K562 (cell line): ENCODE results near the gene WWTR1. TPM values are rescaled to one million over a fixed set of nuclear protein-coding genes. Genes with fewer than 3 reads are reported as not detected.
A peak's percentile ranks its signal among the peaks of the same experiment; 100 is the strongest.

Source experiments
- ATAC-seq: fragments of 200-7000 bp; cut with Tn5 transposase; 3 replicates; pipeline ENCODE4 v1.9.1; 2020; ENCODE audit warnings: moderate library complexity
- BruUV-seq: library from RNA; stranded (reverse); fragments of 400-500 nt; replicated peaks from 2 replicates; lab custom pipeline; 2021; lab: Mats Ljungman, UMichigan
- CTCF ChIA-PET: fragments of 300-600 bp; formaldehyde crosslinking; extraction: SDS; loops from one replicate; lab custom pipeline; 2021; ENCODE audit warnings: low intra/inter-chr PET ratio; lab: Yijun Ruan, JAX
- POLR2A ChIA-PET: fragments of 300-600, 350-650 bp; sonication (Branson Sonifier 250); formaldehyde crosslinking; extraction: SDS; loops from one replicate; lab custom pipeline; 2021; ENCODE audit warnings: antibody characterized with exemption, inconsistent platforms; lab: Yijun Ruan, JAX
- DNase-seq, 4 experiments: peaks; one replicate each; pipeline versions ENCODE4 v3.0.0 to v3.0.0-alpha.2; 2011 to 2018; ENCODE audit warnings: low spot score in 3 of 4, mixed read lengths in 3 of 4; ENCODE audit errors: extremely low read depth in 1 of 4
- FAIRE-seq: peaks from 2 replicates; lab custom pipeline; 2011; peaks lifted over from hg19 to GRCh38; lab: Jason Lieb, UNC
- H2AFZ ChIP-seq: 2 replicates; pipeline ENCODE4 v1.6.0; 2011; ENCODE audit warnings: low read depth, low read length, control low read depth, inconsistent platforms
- H3K27ac ChIP-seq: fragments of 200-600 bp; 3 replicates; pipeline ENCODE4 v1.8.0; 2011; ENCODE audit warnings: low read depth, mild to moderate bottlenecking, control low read depth, inconsistent platforms, low read length, moderate library complexity, mixed read lengths; ENCODE audit errors: extremely low read depth
- H3K27me3 ChIP-seq, 2 experiments: fragments of 300-600 bp in 1 of 2; 2 replicates in 1 of 2; 3 replicates in 1 of 2; pipeline versions ENCODE4 v1.6.0 to v1.8.0; 2011; ENCODE audit warnings: inconsistent platforms in 2 of 2, low read length in 2 of 2, mild to moderate bottlenecking in 1 of 2, mixed read lengths in 1 of 2, moderate library complexity in 1 of 2; ENCODE audit not compliant: control insufficient read depth in 2 of 2, insufficient read depth in 2 of 2
- H3K36me3 ChIP-seq: fragments of 300-600 bp; 3 replicates; pipeline ENCODE4 v1.8.0; 2011; ENCODE audit warnings: mild to moderate bottlenecking, low read length, inconsistent platforms; ENCODE audit not compliant: control insufficient read depth, insufficient read depth
- H3K4me1 ChIP-seq, 2 experiments: fragments of 200-600 bp in 1 of 2; replicated peaks in 1 of 2; 2 replicates in 1 of 2; 3 replicates in 1 of 2; pipeline versions ENCODE4 v1.5.1 to v1.8.0; 2011; ENCODE audit warnings: inconsistent platforms in 2 of 2, low read length in 2 of 2, mild to moderate bottlenecking in 1 of 2, mixed read lengths in 1 of 2, moderate library complexity in 1 of 2; ENCODE audit not compliant: control insufficient read depth in 2 of 2, insufficient read depth in 2 of 2
- H3K4me2 ChIP-seq: 2 replicates; pipeline ENCODE4 v1.6.1; 2011; ENCODE audit warnings: low read length, control low read depth, inconsistent platforms, mixed read lengths; ENCODE audit not compliant: insufficient read depth
- H3K4me3 ChIP-seq: fragments of 200-600 bp; sonication (generic), shearing (Covaris generic); 2 replicates; pipeline ENCODE4 v1.5.1; 2016; ENCODE audit warnings: control low read depth, inconsistent platforms
- H3K79me2 ChIP-seq: fragments of 200-600 bp; 3 replicates; pipeline ENCODE4 v1.8.0; 2011; ENCODE audit warnings: low read length, inconsistent platforms; ENCODE audit not compliant: control insufficient read depth, insufficient read depth
- H3K9ac ChIP-seq, 2 experiments: 2 replicates each; pipeline versions ENCODE4 v1.6.0 to v1.6.1; 2011; ENCODE audit warnings: low read depth in 2 of 2, low read length in 2 of 2, control low read depth in 1 of 2, inconsistent platforms in 1 of 2, mild to moderate bottlenecking in 1 of 2, mixed read lengths in 1 of 2; ENCODE audit not compliant: insufficient read depth in 1 of 2
- H3K9me1 ChIP-seq: one replicate; pipeline ENCODE4 v1.6.0; 2011; ENCODE audit warnings: inconsistent platforms, mild to moderate bottlenecking, low read length, moderate library complexity; ENCODE audit not compliant: control insufficient read depth, insufficient read depth
- H3K9me3 ChIP-seq: replicated peaks from 2 replicates; pipeline ENCODE4 v1.5.1; 2011; ENCODE audit warnings: low read depth, low read length, inconsistent platforms; ENCODE audit not compliant: control insufficient read depth, insufficient read depth
- H4K20me1 ChIP-seq: replicated peaks from 2 replicates; pipeline ENCODE4 v1.6.1; 2011; ENCODE audit warnings: low read length, inconsistent platforms, mixed read lengths; ENCODE audit not compliant: control insufficient read depth, insufficient read depth
- DACH1 ChIP-seq: fragments of 450-650 bp; IDR thresholded peaks from 2 replicates; pipeline ENCODE4 v1.6.1; 2018; ENCODE audit not compliant: partially characterized antibody
- ETV1 ChIP-seq: fragments of 450-650 bp; conservative IDR thresholded peaks from 2 replicates; pipeline ENCODE4 v1.6.1; 2016; ENCODE audit warnings: missing genetic modification characterization, control low read depth, low read depth, missing compliant biosample characterization
- FOXP1 ChIP-seq: sonication (generic); formaldehyde crosslinking; IDR thresholded peaks from 2 replicates; pipeline ENCODE4 v1.8.0; 2022; ENCODE audit warnings: mild to moderate bottlenecking, missing genetic modification reagents
- NFXL1 ChIP-seq: fragments of 450-650 bp; formaldehyde crosslinking; IDR thresholded peaks from 2 replicates; pipeline ENCODE4 v1.4.0; 2021; ENCODE audit warnings: mild to moderate bottlenecking
- RBFOX2 ChIP-seq: fragments of 200-400 bp; formaldehyde crosslinking; IDR thresholded peaks from 2 replicates; pipeline ENCODE4 v1.6.1; 2017; ENCODE audit warnings: low read depth, mild to moderate bottlenecking, low read length, moderate library complexity
- TAF1 ChIP-seq: IDR thresholded peaks from 2 replicates; pipeline ENCODE4 v1.6.1; 2011; ENCODE audit warnings: mild to moderate bottlenecking, low read length, moderate library complexity; ENCODE audit not compliant: insufficient read depth, control insufficient read depth, severe bottlenecking; ENCODE audit errors: extremely low read depth
- WGBS: fragments of 100-300 bp; shearing (Covaris generic); methylation state at CpG from one replicate; pipeline ENCODE4 v1.1.6; 2016; ENCODE audit warnings: low coverage, mixed read lengths; ENCODE audit not compliant: insufficient coverage; ENCODE audit errors: missing lambda C conversion rate; 5-methylcytosine and 5-hydroxymethylcytosine counted together
- in situ Hi-C: fragments of 300-500 bp; cut with MboI; formaldehyde crosslinking; loops from 4 replicates; pipeline ENCODE4 v1.15.0; 2018; ENCODE audit warnings: inconsistent platforms, mixed read lengths
- intact Hi-C: fragments of 100-400 bp; cut with micrococcal nuclease; formaldehyde crosslinking; loops from 2 replicates; pipeline ENCODE4 v1.14.2; 2022
- polyA plus RNA-seq, 8 experiments: library from polyadenylated mRNA; depleted of rRNA in 4 of 8; stranded (reverse) in 5 of 8; unstranded in 3 of 8; fragments of >200 nt; fragmentation: Nextera tagmentation in 2 of 8; fragmentation: Illumina TruSeq in 1 of 8; extraction: Ambion mirVana in 2 of 8; extraction: Trizol in 1 of 8; gene quantifications; 2 replicates each; pipeline versions ENCODE4 v1.2.1 to v1.2.3, GENCODE V29; 2011 to 2014; ENCODE audit warnings: inconsistent platforms in 1 of 8, missing spikeins in 1 of 8
- total RNA-seq, 7 experiments: library from RNA; depleted of rRNA in 6 of 7; stranded (reverse); fragments of >200 nt in 6 of 7; fragmentation: Illumina TruSeq in 2 of 7; extraction: Trizol in 2 of 7; gene quantifications; 2 replicates each; pipeline versions ENCODE4 v1.2.1 to v1.2.3, GENCODE V29; 2011 to 2021; ENCODE audit warnings: low replicate concordance in 1 of 7
- TF ChIP-seq, protein P1 (sequence below): fragments of 450-650 bp; IDR thresholded peaks from 2 replicates; pipeline ENCODE4 v1.6.1; 2016; ENCODE audit warnings: mild to moderate bottlenecking, moderate library complexity
- TF ChIP-seq, protein P2 (sequence below), 3 experiments: IDR thresholded peaks in 2 of 3; conservative IDR thresholded peaks in 1 of 3; 2 replicates each; pipeline ENCODE4 v1.5.1; 2011 to 2012; ENCODE audit warnings: low read length in 3 of 3, mild to moderate bottlenecking in 3 of 3, control low read depth in 2 of 3, improper control_type of control experiment in 1 of 3, inconsistent platforms in 1 of 3, low read depth in 1 of 3, mixed read lengths in 1 of 3, moderate library complexity in 1 of 3; ENCODE audit not compliant: insufficient read depth in 2 of 3

The WWTR1 gene
- total and polyA plus RNA-seq, 9 of the 15 experiments (the other 6 are each of a cell fraction or from before 2014, with no cell fraction given): 0.04 to 1.5 (median 0.60) TPM

DNA sequence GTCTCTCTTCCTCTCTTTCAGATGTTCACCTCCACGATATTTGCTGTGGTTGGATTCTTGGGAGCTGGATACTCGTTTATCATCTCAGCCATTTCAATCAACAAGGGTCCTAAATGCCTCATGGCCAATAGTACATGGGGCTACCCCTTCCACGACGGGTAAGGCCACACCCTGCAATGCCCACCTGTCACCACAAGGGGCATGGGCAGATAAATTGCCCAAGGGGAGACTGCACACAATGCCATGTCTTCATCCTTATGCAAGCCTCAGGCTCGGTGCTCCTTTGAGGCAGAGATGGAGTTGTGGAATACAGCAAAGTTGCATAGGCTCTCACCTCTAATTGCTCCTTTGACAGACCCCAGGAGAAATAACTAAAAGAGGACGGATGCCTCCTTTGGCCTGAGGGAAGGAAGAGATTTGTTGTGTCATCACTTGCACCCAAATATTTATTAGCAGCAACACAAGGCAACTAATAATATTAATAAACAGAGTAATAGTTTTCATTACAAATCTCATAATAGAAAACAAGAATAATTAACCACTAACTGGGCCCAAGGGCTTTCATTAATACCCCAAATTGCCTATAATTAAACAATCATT, 170.1 kb downstream of the WWTR1 start:
- H4K20me1 ChIP-seq: no peaks in the 10 kb centered on the region
- intact Hi-C loops: loop anchor here (2.0 to 5.0 kb wide), 2 partner anchors 95 to 365 kb away; no protein-coding TSS in a partner anchor
- FAIRE-seq: no peak
- peak; percentile 19 to 43 (median 33) for DNase-seq
- no peak overlapping the region for H2AFZ ChIP-seq
- H3K4me3 ChIP-seq: no peak overlapping the region
- no peak overlapping the region for H3K9ac ChIP-seq
- no peaks in the 10 kb centered on the region for H3K9me1 ChIP-seq
- H3K4me1 ChIP-seq: no peaks in the 10 kb centered on the region
- no peaks in the 10 kb centered on the region for H3K27me3 ChIP-seq
- no peak overlapping the region for H3K27ac ChIP-seq
- in situ Hi-C loops: loop anchor here (10.0 to 25.0 kb wide), 2 partner anchors 373 to 525 kb away; no protein-coding TSS in a partner anchor
- 3% methylated on average over 6 of the region's 6 CpGs for WGBS
- ATAC-seq: peak; percentile 78
- H3K79me2 ChIP-seq: no peaks in the 10 kb centered on the region
- no peaks in the 10 kb centered on the region for H3K9me3 ChIP-seq
- no TSS peak for BruUV-seq
- H3K36me3 ChIP-seq: no peaks in the 10 kb centered on the region
- ChIA-PET CTCF (no interaction called here), POLR2A (no interaction called here)
- no peak overlapping the region for H3K4me2 ChIP-seq
- TF ChIP-seq NFXL1 (CRISPR knock-in tag) (no peak), FOXP1 (CRISPR knock-in tag) (no peak), DACH1 (peak; percentile 33), RBFOX2 (no peak), TAF1 (no peak), ETV1 (tag) (no peak)
- TF ChIP-seq, protein P1, sequence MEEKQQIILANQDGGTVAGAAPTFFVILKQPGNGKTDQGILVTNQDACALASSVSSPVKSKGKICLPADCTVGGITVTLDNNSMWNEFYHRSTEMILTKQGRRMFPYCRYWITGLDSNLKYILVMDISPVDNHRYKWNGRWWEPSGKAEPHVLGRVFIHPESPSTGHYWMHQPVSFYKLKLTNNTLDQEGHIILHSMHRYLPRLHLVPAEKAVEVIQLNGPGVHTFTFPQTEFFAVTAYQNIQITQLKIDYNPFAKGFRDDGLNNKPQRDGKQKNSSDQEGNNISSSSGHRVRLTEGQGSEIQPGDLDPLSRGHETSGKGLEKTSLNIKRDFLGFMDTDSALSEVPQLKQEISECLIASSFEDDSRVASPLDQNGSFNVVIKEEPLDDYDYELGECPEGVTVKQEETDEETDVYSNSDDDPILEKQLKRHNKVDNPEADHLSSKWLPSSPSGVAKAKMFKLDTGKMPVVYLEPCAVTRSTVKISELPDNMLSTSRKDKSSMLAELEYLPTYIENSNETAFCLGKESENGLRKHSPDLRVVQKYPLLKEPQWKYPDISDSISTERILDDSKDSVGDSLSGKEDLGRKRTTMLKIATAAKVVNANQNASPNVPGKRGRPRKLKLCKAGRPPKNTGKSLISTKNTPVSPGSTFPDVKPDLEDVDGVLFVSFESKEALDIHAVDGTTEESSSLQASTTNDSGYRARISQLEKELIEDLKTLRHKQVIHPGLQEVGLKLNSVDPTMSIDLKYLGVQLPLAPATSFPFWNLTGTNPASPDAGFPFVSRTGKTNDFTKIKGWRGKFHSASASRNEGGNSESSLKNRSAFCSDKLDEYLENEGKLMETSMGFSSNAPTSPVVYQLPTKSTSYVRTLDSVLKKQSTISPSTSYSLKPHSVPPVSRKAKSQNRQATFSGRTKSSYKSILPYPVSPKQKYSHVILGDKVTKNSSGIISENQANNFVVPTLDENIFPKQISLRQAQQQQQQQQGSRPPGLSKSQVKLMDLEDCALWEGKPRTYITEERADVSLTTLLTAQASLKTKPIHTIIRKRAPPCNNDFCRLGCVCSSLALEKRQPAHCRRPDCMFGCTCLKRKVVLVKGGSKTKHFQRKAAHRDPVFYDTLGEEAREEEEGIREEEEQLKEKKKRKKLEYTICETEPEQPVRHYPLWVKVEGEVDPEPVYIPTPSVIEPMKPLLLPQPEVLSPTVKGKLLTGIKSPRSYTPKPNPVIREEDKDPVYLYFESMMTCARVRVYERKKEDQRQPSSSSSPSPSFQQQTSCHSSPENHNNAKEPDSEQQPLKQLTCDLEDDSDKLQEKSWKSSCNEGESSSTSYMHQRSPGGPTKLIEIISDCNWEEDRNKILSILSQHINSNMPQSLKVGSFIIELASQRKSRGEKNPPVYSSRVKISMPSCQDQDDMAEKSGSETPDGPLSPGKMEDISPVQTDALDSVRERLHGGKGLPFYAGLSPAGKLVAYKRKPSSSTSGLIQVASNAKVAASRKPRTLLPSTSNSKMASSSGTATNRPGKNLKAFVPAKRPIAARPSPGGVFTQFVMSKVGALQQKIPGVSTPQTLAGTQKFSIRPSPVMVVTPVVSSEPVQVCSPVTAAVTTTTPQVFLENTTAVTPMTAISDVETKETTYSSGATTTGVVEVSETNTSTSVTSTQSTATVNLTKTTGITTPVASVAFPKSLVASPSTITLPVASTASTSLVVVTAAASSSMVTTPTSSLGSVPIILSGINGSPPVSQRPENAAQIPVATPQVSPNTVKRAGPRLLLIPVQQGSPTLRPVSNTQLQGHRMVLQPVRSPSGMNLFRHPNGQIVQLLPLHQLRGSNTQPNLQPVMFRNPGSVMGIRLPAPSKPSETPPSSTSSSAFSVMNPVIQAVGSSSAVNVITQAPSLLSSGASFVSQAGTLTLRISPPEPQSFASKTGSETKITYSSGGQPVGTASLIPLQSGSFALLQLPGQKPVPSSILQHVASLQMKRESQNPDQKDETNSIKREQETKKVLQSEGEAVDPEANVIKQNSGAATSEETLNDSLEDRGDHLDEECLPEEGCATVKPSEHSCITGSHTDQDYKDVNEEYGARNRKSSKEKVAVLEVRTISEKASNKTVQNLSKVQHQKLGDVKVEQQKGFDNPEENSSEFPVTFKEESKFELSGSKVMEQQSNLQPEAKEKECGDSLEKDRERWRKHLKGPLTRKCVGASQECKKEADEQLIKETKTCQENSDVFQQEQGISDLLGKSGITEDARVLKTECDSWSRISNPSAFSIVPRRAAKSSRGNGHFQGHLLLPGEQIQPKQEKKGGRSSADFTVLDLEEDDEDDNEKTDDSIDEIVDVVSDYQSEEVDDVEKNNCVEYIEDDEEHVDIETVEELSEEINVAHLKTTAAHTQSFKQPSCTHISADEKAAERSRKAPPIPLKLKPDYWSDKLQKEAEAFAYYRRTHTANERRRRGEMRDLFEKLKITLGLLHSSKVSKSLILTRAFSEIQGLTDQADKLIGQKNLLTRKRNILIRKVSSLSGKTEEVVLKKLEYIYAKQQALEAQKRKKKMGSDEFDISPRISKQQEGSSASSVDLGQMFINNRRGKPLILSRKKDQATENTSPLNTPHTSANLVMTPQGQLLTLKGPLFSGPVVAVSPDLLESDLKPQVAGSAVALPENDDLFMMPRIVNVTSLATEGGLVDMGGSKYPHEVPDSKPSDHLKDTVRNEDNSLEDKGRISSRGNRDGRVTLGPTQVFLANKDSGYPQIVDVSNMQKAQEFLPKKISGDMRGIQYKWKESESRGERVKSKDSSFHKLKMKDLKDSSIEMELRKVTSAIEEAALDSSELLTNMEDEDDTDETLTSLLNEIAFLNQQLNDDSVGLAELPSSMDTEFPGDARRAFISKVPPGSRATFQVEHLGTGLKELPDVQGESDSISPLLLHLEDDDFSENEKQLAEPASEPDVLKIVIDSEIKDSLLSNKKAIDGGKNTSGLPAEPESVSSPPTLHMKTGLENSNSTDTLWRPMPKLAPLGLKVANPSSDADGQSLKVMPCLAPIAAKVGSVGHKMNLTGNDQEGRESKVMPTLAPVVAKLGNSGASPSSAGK: no peak
- TF ChIP-seq, protein P2, sequence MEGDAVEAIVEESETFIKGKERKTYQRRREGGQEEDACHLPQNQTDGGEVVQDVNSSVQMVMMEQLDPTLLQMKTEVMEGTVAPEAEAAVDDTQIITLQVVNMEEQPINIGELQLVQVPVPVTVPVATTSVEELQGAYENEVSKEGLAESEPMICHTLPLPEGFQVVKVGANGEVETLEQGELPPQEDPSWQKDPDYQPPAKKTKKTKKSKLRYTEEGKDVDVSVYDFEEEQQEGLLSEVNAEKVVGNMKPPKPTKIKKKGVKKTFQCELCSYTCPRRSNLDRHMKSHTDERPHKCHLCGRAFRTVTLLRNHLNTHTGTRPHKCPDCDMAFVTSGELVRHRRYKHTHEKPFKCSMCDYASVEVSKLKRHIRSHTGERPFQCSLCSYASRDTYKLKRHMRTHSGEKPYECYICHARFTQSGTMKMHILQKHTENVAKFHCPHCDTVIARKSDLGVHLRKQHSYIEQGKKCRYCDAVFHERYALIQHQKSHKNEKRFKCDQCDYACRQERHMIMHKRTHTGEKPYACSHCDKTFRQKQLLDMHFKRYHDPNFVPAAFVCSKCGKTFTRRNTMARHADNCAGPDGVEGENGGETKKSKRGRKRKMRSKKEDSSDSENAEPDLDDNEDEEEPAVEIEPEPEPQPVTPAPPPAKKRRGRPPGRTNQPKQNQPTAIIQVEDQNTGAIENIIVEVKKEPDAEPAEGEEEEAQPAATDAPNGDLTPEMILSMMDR (IDR thresholded peaks at IDR 0.05 in 2 of 3, conservative IDR thresholded peaks at IDR 0.05 in 1 of 3; ENCODE audit: insufficient read depth in 2 of 3, low read depth in 1 of 3, low read length in 3 of 3): peak; percentile 36 to 62 (median 42)
